Hematopoietic multipotent progenitor cell treated with erythropoietin and hydrocortisone succinate and interleukin-3 and kit ligand, for 8 days (in vitro differentiated cells): Measurements from ENCODE around the gene VAT1L.

ENCODE experiments used
- DNase-seq: peaks from one replicate; pipeline ENCODE4 v3.0.0-alpha.2; 2015

VAT1L gene

DNA sequence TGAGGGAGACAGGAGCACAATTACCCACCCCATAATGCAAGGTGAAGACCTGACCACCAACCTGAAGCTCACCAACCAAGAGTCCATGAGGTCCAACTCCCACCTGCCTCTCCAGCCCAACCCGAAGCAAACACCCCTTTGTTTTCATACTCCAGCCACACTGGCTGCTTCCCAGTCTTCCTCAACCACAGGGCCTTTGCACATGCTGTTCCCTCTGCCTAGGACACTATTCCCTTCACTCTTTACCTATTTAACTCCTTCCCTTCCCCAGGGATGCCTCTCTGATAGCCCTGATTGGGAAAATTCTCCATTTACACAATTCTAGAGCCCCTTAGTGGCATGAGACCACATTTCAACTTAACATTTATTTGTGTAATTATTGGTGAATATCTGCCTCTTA is 86.0 kb downstream of the VAT1L start:
- no peak for DNase-seq

DNA sequence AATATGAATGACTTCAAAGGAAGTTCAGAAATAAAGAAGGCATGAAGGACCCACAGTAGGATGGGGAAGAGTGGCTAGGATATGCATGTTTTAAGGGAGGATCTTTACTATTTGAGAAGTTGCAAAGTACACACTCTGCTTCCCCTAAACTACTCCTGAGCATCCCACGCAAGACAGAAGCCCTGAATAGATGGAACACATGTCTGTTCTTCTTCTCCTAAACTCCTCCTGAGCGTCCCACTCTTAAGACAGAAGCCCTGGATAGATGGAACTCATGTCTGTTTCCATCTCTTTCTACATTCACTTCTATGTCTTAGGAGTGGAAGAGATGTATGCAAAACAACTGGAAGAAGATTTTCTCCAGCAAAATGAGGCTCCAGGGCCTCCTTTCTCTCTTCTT is 88.4 kb downstream of the VAT1L start:
- DNase-seq, result no peak

DNA sequence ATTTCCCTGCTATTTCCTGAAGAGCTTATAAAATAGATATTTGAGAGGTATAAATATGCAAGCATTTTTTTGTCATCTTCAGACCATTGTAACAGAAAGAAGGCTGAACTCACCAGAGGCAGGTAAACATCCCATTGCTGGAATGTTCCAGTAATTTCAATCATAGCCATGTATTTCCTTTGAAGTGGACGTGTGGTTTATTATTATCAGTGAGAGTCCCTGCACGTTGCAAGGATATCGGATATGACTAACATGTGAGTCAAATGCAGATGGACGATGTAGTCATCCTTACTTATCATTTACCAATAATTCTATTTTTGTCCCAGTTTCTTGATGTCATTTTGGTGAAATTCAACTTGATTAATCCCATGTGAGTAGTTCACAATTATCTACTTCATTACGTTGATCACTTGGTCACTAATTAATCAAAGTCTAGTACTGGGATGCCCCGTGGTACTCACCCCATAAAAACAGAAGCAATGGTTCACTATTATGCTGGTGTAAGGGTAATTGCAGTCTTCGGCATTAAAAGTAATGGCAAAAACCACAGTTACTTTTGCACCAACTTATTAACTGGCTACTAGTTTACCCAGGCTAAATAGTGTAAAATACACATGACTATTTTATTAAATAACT is 89.5 kb downstream of the VAT1L start:
- DNase-seq, result no peak

DNA sequence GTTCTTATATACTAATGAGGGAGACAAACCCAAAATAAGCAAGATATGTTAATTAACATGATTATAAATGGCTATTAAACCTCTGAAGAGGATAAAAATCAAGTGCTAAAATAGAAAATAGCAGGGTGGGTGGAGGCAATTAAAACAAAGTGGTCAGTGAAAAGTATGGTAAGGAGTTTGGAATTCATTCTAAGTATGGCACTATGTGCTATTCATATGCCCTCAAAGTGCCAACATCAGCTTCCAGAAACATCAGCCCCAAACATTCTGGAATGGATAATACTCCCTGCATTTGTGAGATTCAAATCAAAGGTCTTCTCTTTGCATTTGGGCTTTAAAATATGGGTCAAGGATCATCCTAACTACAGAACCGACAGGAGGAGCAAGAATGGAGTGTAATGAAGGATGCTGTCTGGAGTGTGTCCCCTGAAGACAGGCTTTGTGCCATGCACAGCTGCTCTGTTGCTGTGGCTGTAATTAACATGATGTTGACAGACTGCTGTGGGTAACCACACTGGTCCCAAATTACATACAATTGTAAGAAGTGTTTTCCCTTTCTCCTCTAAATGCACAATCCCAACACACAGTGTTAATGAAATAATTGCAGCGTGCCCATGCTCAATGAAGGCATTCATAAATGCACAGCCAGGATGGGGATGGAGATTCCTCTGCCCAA is 93.1 kb downstream of the VAT1L start:
- DNase-seq, result no peak

DNA sequence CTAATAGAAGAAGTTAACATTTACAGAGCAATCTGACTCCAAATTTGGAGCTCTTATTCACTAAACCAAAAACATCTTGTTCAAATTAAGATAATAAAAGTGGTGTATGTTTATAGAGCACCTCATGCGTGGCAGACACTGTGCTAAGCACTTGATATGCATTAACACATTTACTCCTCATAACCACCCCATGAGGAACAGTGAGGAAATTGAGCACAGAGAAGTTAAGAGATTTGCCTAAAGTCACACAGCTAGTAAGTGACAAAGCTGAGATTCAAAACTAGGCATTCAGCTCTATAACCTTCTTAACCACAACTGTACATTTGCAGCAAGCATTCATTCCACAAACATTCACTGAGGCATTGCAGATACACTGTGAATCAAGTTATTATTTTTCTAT is 94.0 kb downstream of the VAT1L start:
- DNase-seq, result no peak

DNA sequence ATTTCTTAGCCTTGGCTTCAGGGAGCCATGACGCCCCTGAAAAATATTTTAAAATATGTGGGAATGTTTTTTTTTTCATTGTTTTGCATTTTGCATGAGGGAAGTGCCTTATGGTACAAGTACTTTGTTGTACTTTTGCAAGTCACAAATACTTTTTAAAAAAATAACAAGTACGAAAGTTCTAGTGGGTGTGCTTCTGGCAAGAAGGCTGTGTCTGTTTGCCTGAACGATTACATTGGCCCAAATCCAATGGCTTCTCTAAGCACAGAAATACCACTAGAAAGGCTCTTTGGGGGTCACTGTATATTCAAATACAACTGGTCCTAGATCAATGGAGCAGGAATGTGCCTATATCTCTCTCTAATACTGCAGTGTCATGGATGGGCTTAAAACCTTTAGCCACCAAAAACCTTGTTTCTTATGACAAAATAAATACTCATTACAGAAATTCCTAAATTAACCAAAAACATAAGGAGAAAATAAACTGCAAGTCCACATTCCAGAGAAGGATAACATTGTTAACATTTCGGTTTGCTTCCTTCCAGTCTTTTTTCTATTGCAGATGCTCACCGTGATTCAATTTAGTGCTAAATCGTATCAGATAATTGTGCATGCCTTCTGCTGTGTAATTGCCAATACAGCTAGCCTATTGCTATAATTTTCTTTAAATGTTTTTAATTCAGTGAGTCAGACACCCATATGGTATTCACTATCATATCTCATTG is 97.4 kb downstream of the VAT1L start:
- no peak for DNase-seq

DNA sequence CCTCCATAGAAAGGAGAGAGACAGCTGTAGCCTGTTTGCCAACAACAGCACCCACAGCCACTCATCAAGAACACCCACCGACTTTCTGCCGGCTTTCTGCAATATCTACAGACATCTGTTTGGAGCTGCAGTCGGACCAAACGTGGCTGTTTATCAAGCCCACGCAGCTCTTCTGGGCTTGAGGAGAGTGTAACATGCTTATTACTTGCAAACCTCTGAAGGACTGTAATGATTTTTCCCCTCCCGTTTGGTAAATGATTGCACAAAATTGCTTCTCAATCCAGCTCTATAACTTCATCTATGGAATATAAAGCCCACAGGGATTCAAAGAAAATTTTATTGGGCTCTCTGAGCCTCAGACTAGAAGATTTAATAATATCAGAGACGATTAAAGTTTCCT is 100.5 kb downstream of the VAT1L start:
- DNase-seq, result no peak

DNA sequence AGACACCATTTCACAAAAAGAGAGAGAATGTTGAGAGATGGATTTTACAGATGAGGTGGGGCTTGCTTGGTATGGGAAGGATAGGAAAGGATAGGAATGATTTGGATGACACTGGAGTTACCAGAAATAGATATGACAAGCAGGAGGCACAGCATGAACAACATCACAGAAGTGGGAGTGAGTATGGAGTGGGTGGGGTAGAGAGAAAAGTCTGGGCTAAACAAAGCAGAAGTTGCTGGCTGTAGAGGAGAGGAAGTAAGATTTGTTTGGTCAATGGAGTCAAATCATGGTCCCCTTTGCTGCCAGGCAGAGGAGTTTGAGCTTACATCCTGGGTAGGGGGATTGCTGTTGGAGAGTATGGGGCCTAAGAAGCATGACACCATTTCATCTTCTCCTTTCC is 101.7 kb downstream of the VAT1L start:
- DNase-seq, result no peak

DNA sequence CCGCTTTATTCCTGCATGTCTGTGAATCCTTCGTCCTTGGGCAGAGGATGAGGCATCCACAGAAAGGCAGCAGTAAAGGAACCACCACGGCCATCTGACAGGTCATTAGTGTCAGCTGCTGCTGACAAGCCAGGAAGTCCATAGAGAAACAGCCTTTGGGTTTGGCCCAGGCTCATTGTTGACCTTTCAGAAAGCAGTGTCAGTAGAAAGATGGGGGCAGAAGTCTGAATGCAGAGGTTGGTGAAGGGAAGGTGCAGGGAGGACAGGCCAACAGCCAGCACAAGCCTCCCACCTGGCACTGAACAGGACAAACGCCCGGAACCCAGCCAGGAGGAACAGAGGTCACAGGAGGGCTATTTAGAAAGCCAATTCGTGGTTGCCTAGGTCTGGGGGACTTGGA is 105.8 kb downstream of the VAT1L start:
- DNase-seq, result no peak

DNA sequence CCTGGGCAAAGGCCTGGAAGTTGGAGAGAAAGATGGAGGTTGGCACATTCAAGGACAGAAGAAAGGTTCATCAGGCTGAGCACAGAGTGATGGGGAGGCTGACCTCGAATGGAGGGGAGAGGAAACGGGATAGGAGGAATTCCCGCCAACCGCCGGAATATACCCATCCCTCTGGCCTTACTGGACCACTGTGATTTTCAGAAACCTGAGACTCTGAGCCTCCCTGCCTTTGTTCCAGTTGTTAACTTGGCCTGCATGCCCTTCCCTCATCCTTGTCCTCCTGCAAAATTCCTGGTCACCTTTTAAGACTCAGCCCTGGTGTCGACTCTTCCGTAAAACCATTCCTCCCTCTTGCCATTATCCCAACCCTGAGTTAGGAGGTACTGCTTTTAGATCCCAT is 107.6 kb downstream of the VAT1L start:
- no peak for DNase-seq

DNA sequence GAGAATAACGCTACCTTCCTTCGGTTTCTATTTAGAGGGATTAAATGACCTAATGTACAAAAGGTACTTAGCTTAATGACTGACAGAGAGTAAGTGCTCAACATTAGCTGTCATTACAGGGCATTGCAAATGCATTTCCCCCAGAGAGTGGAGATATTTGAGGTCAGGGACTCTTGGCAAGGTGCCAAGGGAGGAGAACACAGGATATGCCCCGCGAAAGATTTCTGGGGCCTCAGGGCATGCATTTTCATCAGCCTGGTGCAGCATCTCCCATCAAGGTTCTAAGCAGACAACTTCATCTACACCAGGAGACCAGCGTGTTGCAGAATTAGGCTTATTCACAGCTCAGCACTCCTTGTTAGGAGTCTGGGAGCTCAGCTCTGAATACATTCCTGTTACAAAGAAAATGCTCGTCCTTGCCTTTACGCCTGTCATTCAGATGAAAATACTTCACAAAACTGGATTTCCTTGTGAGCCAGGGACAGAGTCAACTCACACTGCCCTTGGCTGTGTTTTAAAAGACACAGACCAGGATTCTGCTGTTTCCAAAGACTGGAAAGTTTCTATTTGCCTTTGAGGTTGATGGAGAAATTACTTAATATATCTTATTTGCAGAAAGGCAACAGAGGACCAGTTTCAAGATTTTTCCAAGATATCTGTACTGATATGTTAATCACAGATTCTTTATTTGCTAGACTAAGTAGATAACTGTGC is 108.2 kb downstream of the VAT1L start:
- no peak for DNase-seq

DNA sequence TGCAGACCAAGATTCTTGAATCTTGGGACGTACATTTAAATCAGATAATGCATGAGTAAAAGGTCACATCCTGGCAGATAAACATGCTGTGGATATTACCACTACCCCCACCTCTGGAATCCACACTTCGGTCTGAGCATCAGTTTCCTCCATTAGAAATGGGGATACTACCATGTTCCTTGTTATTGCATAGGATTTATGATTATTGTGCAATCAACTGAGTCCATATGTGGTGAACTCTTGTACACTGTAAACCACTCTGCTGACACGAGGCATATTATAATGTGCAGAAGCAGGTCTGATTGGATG is 108.7 kb downstream of the VAT1L start:
- DNase-seq, result no peak

DNA sequence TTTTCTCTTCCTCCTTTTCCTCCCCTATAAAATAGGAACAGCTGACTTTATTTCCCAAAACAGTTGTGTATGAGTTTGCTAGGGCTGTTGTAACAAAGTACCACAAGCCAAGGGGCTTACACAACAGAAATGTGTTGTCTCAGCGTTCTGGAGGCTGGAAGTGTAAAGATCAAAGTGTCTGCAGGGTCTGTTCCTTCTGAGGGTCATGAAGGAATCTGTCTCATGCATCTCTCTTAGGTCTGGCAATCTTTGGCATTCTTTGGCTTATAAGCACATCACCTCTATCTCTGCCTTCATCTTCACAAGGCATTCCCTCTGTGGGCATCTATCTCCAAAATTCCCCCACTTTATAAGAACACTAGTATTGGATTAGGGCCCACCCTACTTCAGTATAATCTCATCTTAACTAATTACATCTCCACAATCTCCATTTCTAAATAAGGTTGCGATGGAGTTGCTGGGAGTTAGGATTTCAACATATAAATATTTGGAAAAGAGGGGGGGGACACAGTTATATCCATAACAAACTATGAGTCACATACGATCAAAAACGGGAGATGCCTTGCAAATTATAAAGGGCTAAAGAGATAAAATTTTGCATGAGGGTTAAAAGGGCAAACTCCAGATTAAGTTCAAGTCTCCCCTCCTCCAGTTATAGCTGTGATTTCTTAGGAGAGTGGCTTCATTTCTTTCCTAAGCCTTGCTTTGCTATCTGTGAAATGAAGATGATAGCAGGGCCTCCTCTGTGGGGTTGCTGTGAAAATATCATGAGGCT is 109.7 kb downstream of the VAT1L start:
- no peak for DNase-seq

DNA sequence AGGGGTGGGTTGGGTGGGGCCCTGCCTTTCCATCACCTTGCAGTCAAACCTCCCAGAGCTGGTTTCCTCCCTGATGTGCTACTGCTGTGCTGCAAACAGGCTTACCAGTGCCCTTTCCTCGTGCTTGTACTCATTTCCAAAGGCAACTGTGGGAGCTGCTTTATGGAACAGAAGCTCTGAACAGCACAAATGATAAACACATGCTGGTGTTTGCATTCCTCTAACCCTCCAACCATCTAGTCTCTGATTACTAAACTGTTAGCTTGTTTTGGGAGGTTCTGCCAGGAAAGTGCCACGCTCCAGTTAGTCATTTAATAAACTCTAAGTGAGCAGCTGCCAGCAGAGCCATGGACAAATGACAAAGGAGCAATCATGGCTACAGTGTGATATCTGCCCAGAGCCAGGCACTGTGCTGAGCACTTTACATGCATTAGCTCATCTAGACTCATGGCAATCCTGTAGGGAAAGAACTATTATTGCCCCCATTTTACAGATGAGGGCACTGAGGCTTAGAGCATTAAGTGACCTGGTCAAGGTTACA is 110.4 kb downstream of the VAT1L start:
- no peak for DNase-seq

DNA sequence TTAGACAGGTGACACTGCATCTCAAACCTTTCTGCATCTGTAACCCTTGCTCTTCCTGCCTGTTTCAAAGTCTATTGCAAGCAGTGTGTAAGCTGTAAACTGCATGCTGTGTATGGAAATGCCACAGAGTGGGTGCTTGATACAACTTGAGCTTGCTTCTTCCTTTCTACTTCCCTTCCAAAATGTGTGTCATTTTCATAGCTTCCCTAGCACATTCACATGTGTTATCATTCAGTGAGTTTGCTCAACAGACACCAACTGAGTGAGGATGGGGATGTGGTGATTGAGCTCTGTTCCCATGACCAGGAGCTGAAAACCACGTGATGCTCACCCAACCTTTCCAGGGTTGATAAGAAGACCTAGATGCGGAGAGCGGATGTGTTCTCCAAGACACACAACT is 111.1 kb downstream of the VAT1L start:
- DNase-seq, result no peak

DNA sequence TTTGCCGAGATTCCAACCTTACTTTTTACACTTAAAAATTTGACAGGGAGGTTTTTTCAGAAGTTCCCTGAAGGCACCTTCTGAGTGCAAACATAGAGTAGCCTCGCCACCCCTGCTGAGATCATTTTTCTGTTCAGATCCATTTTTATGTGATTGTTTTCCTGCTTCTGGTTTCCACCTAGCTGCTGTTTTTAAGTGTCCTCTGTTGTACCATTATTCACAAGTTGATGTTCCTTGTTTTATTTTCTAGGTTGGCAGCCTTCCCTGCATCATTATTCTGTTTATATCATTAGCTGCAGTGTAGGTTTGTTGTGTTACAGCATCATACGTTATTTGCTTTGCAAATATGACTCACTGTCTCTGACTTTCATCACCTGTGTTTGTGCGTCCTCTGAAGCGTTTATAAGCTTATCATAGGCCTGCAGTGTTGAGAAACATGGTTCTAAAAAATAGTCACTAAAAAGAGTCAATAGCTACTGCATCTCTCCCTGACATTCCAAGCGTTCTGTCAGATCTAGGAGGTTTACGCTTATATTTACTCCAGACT is 117.1 kb downstream of the VAT1L start:
- DNase-seq, result no peak

DNA sequence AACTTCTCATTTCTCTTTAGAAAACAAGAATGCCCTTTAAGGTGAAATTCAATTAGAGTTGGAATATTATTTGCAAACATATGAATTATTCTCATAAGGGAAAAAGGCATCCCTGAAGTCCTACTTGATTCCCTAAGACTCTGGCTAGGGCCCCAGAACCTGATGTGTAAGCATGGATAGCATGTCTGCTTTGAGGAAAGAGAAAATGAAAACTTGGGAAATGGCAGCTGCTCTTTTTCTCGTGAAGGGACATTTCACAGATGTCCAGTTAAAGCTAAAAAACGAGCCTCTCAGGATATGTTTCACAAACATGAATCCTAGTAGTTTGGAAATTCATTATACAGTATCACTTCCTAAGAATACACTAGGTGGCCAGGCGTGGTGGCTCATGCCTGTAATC is 121.7 kb downstream of the VAT1L start:
- DNase-seq, result no peak

DNA sequence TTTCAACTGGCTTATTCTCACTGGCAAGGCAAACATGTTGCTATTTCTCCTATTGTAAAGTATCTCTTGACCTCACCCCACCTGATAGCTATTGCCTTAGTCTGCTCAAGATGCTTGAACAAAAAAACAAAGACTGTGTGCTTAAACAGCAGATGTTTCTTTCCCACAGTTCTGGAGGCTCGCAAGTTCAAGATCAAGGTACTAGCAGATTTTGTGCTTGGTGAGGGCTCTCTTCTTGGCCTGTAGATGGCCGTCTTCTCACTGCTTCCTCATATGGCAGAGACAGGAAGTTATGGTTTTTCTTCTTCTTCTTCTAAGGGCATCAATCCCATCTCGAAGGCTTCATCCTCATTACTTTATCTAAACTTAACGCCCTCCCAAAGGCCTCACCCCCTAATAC is 124.3 kb downstream of the VAT1L start:
- no peak for DNase-seq

DNA sequence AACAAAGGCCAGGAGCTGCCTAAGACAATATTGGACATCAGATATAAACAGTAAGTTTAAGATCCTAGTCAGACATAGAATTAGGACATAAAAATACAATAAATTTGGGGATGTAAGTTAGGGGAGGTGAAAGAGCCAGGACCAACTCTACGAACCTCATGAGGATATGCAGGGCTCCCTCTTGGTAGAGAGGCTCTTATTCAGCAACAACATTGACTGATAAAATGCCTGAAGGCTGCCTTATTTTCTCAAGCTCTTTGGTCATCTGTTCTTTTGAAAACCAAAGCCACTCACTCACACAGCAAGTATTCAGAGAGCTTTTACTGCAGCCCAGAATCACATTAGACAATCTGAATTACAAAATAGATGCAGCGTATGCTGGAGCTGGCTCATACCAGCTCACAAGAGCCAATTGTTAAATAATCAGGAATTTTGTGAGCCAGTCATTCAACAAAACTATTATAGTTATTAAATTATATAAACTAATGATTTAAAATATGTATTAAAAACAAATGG is 125.4 kb downstream of the VAT1L start:
- DNase-seq, result no peak

DNA sequence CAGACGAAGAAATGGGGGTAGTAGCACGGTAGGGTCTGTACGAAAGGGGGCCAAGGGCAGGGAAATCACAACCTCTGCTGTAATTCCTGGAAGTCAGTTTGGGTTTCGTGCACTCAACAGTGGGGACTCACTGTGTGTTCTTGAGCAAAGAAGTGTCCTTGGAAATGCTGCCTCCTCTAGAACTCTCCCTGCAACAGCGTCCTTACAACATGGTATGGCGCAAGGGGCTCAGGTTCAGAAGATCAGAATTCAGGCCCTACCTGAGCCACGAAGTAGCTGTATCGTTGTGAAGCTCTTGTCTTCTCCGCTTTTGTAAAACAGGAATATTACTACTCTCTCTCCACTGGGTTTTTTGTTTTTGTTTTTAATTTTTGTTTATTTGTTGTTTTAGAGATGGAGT is 127.7 kb downstream of the VAT1L start:
- DNase-seq, result no peak

DNA sequence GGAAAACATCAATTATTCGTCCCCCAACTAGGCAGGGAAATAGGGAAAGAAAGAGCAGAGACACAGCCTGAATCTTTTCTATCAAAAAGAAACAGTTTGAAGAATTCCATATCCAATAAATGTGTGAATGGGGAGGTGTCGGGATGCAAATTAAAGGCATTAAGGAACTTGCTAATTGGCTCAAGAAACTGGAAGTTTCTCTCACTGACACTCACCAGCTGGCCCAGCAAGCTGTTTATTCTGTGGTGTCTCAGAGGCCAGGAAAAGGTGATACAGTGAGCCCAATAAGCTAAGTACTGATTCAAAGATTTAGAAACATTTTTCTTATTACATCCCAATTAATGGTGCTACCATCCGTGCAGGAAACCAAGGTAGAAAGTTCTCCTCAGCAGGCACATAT is 129.6 kb downstream of the VAT1L start:
- DNase-seq, result no peak
